Stimulated activated naive CD4-positive, alpha-beta T cell (primary cell): ENCODE measurements around the gene SEMA6B.
"Not testable (repeated sequence)": the region's sequence is repeated elsewhere in the genome, so short reads cannot be mapped to it uniquely, and the experiment has no call there.

Source experiments
- DNase-seq, 6 experiments: peaks; one replicate each; lab custom pipeline; 2025; lab: John Stamatoyannopoulos, UW

SEMA6B gene, protein sequence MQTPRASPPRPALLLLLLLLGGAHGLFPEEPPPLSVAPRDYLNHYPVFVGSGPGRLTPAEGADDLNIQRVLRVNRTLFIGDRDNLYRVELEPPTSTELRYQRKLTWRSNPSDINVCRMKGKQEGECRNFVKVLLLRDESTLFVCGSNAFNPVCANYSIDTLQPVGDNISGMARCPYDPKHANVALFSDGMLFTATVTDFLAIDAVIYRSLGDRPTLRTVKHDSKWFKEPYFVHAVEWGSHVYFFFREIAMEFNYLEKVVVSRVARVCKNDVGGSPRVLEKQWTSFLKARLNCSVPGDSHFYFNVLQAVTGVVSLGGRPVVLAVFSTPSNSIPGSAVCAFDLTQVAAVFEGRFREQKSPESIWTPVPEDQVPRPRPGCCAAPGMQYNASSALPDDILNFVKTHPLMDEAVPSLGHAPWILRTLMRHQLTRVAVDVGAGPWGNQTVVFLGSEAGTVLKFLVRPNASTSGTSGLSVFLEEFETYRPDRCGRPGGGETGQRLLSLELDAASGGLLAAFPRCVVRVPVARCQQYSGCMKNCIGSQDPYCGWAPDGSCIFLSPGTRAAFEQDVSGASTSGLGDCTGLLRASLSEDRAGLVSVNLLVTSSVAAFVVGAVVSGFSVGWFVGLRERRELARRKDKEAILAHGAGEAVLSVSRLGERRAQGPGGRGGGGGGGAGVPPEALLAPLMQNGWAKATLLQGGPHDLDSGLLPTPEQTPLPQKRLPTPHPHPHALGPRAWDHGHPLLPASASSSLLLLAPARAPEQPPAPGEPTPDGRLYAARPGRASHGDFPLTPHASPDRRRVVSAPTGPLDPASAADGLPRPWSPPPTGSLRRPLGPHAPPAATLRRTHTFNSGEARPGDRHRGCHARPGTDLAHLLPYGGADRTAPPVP

DNA sequence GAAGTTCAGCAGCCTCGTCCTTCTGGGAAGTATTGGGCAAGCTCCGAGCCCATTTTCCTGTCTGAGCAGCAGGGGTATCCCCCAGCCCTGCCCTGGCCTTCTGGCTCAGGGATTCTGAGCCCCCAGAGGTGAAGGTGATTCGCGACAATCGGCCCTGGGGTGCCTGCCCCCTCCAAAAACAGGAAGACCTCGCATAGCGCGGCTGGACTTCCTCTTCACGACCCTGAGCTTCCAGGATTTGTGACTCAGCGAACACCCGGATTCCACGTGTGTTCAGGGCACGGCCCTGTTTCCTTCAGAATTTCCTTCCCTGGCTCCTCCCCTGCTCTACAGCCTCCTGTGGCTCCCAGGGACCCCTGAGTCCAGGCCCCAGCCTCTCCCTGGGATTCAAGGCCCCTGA lies at the start of gene SEMA6B:
TSS of gene SEMA6B (minus strand) at position 116 of the 400 bp plus-strand sequence. CDS start 1,227 bp downstream, outside the sequence.
- DNase-seq: no peak

DNA sequence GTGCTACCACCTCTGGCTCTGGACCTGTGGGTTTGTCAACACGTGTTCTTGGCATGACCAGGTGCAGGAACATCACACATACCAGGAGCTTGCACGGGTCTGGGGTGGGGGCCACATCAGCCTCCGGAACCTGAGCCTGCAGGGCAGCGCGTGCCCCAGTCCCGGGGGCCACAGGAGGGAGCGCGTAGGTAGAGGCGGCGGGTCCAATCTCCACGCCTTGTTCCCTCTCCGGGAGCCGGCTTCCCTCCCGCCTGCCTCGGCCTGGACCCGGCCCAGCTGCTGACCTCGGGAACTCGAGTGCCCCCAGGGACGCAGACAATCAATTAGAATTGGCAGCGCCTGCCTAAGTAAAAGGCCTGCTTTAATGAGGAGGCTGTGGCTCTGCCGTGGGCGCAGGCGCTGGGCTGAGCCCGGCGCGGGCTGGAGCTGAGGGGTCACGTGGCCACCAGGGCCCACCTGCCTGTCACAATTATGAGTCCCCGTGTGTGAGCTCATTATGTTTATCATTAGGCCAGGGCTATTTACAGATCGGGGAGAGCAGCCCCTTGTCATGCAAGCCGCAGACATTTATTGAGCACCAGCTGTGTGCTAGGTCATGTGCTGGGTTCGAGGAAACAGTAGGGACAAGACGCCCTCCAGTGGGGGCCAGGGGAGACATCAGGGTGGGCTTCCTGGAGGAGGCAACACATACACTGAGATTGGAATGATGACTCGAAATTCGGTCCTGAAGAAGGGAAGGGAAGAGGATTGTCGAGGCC lies 47.6 kb upstream of the SEMA6B start:
- no peak for DNase-seq

DNA sequence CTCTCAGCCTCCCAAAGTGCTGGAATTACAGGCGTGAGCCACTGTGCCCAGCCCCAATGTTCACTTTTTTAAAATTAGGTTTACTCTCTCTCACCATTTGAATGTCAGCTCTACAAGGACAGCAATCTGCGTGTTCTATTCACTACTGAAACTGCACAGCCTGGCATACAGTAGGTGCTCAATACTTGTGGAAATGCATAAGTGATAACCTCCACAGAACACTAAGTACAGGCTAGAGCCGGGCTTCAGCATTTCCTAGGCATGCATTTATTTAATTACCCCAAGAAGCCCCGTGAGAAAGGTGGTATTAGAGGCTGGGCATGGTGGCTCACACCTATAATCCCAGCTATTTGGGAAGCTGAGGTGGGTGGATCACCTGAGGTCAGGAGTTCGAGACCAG lies 46.7 kb upstream of the SEMA6B start:
- no peak for DNase-seq

DNA sequence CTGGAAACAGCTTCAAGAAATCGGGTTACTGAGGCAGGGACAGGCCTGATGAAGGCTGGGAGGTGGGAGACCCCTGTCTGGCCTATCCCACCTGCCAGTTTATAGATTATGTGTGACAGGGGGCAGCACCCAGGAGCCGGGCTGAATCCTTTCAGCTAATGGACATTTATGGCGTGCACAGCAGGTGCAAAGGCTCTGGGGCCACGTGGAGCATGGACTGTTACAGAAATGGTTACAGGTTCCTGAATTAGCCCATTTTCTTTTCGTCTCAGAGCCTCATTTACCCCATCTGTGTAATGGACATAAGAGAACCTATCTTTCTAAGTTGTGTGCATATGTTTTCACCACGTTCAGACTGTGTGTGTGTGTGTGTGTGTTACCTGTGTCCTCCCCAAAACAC lies 45.4 kb upstream of the SEMA6B start:
- DNase-seq: no peak

DNA sequence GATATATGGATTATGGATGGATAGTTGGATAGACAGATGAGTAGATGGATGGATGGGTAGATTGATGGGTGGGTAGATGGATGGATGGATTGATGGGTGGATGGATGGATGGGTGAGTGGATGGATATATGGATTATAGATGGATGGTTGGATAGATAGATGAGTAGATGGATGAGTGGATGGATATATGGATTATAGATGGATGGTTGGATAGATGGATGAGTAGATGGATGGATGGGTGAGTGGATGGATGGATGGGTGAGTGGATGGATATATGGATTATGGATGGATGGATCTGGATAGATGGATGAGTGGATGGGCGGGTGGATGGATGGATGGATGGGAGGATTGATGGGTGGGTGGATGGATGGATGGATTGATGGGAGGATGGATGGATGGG lies 43.4 kb upstream of the SEMA6B start:
- DNase-seq: no peak

DNA sequence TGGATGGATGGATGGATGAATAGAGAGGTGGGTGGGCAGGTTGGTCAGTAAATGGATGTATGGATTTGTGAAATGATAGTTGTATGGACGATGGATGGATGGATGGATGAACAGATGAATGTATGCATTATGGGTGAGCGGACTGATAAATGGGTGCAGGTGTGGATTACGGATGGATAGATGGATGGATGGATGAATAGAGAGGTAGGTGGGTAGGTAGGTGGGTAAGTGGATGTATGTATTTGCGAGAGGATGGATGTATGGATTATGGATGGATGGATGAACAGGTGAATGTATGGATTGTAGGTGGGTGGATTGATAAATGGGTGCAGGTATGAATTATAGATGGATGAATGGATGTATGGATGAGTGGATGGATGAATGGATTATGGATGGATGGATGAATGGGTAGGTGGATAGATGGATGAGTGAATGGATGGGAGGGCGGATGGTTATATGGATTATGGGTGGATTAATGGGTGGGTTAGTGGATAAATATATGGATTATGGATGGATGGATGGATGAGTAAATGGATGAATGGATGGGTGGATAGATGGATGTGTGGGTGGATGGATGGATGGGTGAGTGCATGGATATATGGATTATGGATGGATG lies 42.8 kb upstream of the SEMA6B start:
- DNase-seq: no peak

DNA sequence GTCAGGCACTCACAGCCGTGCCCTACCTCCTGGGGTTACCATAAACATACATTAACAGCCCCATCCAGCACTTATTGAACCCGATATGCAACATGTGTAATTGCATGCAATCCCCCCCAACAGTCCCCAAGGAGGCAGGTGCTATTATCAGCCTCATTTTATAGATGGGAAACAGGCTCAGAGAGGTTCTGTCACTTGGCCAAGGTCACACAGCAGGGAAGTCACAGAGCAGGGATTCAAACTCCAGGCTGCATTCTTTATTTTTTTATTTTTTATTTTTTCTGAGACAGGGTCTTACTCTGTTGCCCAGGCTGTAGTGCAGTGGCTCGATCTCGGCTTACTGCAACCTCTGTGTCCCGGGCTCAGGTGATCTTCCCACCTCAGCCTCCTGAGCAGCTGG lies 41.4 kb upstream of the SEMA6B start:
- no peak for DNase-seq

DNA sequence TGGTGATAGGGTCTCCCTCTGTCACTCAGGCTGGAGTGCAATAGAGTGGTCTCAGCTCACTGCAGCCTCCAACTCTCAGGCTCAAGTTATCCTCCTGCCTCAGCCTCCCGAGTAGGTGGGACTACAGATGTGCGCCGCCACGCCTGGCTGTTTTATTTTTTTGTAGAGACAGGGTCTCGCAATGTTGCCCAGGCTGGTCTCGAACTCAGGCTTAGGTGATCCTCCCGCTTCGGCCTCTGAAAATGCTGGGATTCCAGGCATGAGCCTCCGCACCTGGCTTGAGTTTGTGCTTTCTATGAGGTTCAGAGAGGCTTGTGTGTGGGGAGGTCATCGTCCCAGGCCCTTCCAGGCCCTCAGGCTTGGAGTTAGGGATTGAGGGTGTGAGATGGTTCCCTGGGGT lies 40.6 kb upstream of the SEMA6B start:
- DNase-seq: no peak

DNA sequence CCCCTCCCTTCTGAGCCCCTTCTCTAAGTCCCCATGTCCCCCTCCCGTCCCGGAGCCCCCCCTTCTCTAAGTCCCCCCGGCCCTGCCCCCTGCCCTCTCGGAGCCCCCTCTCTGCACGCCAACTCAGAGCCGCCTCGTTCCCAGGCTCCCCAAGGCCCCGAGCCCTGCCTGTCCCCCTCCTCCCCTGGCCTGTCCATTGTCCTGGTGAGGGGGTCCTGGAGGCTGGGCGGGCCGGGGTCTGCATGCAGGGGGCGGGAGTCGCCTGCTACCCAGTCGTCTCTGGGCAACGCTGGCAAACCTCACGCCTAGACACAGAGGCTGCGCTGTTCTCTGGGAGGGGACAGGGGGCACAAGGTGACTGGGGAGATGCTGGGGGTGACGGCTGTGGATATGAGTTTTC lies 39.2 kb upstream of the SEMA6B start:
- no peak for DNase-seq

DNA sequence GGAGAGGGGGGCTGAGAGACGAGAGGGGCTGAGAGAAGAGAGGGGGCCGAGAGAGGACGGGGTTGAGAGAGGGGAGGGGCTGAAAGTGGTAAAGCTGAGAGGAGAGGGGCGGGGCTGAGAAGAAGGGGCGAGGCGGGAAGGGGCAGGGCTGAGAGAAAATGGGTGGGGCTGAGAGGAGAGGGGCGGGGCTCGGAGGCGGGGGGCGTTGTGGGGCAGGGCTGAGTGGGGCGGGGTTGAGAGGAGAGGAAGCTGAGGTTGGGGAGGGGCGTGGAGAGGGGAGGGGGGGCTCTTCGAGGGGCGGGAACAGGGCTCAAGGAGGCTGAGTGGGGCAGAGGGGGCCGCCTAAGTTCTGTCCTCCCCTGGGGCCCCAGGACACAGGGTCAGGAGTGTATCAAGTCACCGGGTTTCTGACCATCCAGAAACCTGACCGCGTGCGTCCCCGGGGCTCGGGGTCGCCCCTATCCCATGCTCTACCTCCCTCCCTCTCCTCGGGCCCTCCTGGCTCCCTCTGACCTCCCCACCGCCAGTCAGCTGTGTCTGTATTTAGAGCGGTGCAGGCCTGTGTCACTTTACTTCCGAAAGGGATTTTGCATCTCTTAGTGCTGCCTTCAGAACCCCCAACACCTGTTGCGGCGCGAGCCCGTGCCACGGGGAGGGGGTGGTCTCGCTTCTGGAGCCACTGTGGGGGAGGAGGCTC lies 38.6 kb upstream of the SEMA6B start:
- peak; percentile 21 to 59 (median 52) for DNase-seq

DNA sequence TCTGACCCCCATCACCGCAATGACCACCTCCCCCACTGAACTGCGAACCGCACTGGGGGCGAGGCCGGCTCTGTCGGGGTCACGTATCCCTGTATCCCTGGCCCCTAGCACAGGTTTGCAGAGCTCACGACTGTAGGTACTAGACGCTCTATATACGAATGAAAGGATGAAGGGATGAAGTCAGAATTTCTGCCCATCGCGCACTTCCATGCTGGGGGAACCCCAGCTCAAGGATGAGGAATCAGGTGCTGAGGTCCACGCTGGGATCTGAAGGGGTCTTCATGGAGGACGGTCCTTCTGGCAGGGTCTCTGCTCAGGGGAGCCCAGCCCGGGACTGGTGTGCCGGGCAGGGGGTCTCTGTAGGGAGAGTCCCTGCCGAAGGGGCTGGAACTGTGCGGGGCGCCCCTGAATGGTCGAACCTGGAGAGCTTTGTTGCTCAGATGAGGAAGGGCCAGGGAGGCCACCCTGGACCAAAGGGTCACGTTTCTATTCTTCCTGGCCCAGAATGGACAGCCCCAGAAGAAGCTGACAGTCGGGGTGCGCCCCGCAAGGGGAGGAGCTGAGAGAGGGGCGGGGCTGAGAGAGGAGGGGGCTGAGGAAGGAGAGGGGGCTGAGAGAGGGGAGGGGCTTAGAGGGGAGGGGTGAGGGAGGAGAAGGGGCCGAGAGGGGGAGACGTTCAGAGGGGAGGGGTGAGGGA lies 37.9 kb upstream of the SEMA6B start:
- peak in 2 of 6 experiments; percentile 39 for DNase-seq

DNA sequence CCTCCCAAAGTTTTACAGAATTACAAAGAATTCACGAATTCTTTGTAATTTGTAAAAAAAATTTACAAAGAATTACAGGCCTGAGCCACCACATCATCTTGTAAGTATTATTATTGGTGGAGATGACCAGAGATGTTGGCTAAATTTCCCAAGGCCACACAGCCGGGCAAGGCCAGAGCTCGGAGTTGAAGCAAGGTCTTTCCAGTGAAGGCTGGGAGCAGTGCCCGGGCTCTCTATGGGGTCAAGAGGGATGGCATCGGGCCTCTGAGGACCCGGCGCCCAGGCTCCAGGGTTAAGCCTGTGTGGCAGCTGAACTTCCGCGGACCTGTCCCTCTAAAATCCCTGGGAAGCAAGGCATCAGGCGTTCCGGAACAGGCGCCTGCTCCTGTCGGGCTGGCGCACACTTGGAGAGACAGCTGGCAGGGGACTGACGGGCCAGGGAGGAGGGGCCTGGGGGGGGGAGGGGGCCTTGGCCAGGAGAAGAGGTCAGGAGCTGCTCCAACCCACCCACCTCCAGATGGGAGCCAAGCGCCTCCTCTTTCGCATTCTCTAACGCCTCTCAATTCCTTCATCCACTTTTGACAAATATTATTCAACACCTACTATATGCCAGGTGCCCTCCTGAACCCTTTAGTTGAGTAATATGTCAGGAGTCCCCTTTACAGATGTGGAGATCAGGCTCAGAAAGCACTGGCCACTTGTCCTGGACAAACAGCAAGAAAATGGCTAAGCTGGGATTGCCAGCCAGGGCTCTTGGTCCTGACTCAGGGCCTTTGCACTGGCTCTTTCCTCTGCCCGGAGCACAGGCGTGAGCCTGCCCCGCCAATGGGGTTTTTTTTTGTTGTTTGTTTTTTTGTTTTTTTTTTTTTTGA lies 36.8 kb upstream of the SEMA6B start:
- DNase-seq: no peak

DNA sequence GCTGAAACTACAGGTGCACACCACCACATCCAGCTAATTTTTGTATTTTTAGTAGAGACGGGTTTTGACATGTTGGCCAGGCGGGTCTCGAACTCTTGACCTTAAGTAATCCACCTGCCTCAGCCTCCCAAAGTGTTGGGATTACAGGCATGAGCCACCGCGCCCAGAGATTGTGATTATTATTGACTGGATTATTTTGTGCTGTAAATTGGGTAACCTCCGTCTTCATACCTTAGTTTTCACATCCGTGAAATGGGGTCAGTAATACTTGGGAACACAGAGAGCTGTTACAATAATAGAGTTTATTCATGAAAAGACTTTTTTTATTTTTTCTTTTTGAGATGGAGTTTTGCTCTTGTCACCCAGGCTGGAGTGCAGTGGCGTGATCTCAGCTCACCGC lies 35.7 kb upstream of the SEMA6B start:
- DNase-seq: not testable (repeated sequence)

DNA sequence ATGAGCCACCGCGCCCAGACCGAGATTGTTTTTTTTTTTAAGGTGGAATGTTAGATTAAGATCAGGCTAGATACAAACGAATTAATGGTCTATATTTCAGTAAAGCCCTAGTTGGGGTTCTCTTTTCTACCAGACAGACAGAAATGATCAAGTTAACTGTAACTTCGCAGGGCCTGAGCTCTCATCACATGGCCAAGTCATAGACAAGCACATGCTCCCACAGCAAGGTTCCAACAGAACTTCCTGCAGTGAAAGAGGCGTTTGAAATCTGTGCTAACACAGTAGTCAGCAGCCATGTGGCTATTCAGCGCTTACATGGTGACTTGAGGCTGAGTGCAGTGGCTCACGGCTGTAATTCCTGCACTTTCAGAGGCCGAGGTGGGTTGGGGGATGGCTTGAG lies 34.7 kb upstream of the SEMA6B start:
- no peak for DNase-seq

DNA sequence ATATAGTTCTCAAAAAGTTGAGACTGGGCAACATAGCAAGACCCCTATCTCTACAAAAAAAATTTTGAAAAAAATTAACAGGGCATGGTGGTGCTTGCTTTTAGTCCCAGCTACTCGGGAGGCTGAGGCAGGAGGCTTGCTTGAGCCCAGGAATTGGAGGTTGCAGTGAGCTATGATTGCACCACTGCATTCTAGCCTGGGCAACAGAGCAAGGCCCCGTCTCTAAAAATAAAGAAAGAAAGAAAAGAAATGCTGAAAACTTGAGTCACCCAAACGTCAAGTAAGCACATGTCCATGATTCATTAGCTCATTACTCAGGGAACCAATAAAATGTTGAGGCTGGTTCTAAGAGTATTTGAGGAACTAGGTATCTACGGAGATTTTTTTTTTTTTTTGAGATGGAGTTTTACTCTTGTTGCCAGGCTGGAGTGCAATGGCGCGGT lies 33.9 kb upstream of the SEMA6B start:
- no peak for DNase-seq

DNA sequence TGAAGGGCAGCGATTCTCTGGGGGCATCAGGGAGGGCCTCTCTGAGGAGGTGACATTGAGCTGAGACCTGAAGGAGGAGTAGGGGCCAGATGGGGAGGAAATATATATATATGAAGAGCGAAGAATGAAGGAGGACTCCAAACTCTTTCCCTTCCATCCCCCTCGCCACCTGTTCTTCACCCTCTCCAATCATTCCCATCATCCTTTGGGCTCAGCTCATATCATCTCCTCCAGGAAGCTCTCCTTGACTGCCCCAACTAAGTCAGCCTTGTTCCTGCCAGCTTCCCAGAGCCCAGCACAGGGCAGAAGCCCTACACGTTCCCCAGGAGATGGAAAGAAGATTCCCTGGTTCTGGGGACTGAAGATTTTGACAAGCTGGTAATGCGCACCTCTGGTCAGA lies 33.0 kb upstream of the SEMA6B start:
- DNase-seq: no peak

DNA sequence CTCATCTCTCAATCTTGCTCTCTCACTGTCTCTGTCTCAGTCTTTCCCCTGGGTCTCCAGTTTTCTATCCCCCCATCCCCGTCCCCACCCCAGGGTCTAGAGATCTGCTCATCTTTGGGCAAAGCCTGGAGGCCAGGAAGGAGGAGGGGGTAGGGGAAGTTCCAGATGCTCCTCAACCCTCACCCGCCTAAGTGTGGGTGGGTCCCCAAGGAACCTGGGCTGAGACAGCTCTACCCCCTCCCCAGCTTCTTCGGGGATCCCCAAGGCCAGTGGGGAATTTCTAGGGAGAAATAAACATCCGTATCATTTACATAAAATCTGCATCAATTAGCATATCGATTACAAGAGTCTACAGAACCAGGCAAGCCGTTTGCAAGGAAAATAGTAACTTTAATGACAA lies 31.8 kb upstream of the SEMA6B start:
- no peak for DNase-seq

DNA sequence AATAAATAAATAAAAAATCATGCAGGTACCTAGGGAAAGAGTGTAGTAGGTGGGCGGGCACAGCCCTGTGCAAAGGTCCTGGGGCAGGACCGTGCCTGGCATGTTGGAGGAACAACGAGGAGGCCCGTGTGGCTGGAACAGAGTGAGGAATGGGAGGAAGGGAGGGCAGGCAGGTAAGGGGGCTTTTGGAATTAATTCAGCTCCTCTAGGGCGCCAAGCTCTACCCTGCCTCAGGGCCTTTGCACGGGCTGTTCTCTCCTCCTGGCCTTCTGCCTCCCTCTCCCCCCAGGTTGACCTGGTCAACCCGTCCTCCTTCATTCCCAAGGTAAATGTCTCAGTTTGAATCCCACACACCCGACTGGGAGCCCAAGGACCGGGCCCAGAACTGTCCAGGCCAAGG lies 31.1 kb upstream of the SEMA6B start:
- DNase-seq: no peak

DNA sequence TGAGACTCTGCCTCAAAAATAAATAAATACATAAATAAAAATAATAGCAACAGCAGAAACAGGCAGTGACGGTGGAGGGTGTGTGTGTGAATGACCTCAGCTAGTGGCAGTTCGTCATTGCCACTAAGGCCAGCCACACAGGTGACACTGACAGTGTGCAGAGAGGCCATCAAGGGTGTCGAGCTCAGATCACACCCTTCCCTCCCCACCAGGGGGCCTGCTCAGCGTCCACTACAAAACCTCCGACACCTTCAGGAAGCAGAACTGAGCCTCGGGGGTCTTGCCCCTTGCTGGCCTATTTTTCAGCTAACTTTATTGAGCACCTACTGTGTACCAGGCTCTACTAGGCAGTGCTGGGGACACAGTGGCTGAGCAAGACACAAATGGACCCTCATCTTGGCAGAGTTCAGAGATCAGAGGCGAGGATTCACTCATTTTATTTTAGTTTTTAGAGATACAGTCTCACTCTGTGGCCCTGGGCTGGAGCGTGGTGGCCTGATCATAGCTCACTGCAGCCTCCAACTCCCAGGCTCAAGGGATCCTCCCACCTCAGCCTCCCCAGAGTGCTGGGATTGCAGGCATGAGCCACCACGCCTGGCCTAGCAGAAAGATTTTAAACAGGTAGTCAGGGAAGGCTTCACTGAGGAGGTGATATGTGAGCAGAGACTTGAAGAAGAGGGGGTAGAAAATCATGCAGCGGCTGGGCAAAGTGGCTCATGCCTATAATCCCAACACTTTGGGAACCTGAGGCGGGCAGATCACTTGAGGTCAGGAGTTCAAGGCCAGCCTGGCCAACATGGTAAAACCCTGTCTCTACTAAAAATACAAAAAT lies 30.3 kb upstream of the SEMA6B start:
- DNase-seq: no peak
